BLaER1 treated with 17β-estradiol and CSF1 and Interleukin-3, amounts not matched to agents 10 nM and 100 nM (cell line): ENCODE data around the gene DDX31.

Experiments
- H3K27ac ChIP-seq, 11 experiments: shearing (Covaris generic); formaldehyde crosslinking; 2 replicates each; pipeline ENCODE4 v1.8.1; 2022
- H3K27me3 ChIP-seq, 11 experiments: shearing (Covaris generic); formaldehyde crosslinking; 2 replicates each; pipeline ENCODE4 v1.8.1; 2022
- H3K36me3 ChIP-seq, 11 experiments: shearing (Covaris generic); formaldehyde crosslinking; 2 replicates each; pipeline ENCODE4 v1.8.1; 2022
- H3K4me1 ChIP-seq, 10 experiments: shearing (Covaris generic); formaldehyde crosslinking; 2 replicates each; pipeline ENCODE4 v1.8.1; 2022
- H3K4me2 ChIP-seq, 11 experiments: shearing (Covaris generic); formaldehyde crosslinking; 2 replicates each; pipeline ENCODE4 v1.8.1; 2022
- H3K4me3 ChIP-seq, 10 experiments: shearing (Covaris generic); formaldehyde crosslinking; 2 replicates each; pipeline ENCODE4 v1.8.1; 2022
- H3K9ac ChIP-seq, 11 experiments: shearing (Covaris generic); formaldehyde crosslinking; 2 replicates each; pipeline ENCODE4 v1.8.1; 2022
- H3K9me3 ChIP-seq, 11 experiments: shearing (Covaris generic); formaldehyde crosslinking; replicated peaks in 1 of 11; 2 replicates each; pipeline ENCODE4 v1.8.1; 2022
- H4K20me1 ChIP-seq, 11 experiments: shearing (Covaris generic); formaldehyde crosslinking; 2 replicates each; pipeline ENCODE4 v1.8.1; 2022
- Cebpa-rat ChIP-seq, 11 experiments: shearing (Covaris generic); IDR thresholded peaks; 2 replicates each; pipeline ENCODE4 v1.8.1; 2022

The DDX31 gene

GRCh38 chr9:132559711-132560110 lies 110.1 kb downstream of the DDX31 start:
- Histone ChIP-seq H3K4me2 (no peak overlapping the region), H3K27ac (no peak overlapping the region), H3K9ac (no peak overlapping the region), H3K36me3 (no peaks in the 10 kb centered on the region), H4K20me1 (0 out of 22 replicates have a peak, but pooled peaks cover 0 to 5% (median 0%) of the 10 kb centered on the region in 11 experiments), H3K4me1 (peaks cover 6 to 17% (median 13%) of the 10 kb centered on the region in 10 experiments; a peak in 18 of 20 replicates), H3K4me3 (no peak overlapping the region), H3K9me3 (peaks cover 0 to 7% (median 0%) of the 10 kb centered on the region in 11 experiments; a peak in 1 of 22 replicates), H3K27me3 (no peaks in the 10 kb centered on the region)
- no peak for TF ChIP-seq Cebpa-rat (IDR thresholded peaks at IDR 0.05)

GRCh38 chr9:132557159-132557558 lies 112.6 kb downstream of the DDX31 start:
- H4K20me1 ChIP-seq: 0 out of 22 replicates have a peak, but pooled peaks cover 0 to 5% (median 0%) of the 10 kb centered on the region in 11 experiments
- H3K27me3 ChIP-seq: no peaks in the 10 kb centered on the region
- no peak for TF ChIP-seq Cebpa-rat (IDR thresholded peaks at IDR 0.05)
- H3K4me2 ChIP-seq: no peak overlapping the region
- no peaks in the 10 kb centered on the region for H3K36me3 ChIP-seq
- peaks cover 0 to 9% (median 5%) of the 10 kb centered on the region in 10 experiments; a peak in 17 of 20 replicates for H3K4me1 ChIP-seq
- H3K9ac ChIP-seq: no peak overlapping the region
- H3K9me3 ChIP-seq: peaks cover 0 to 7% (median 0%) of the 10 kb centered on the region in 11 experiments; a peak in 1 of 22 replicates
- H3K4me3 ChIP-seq: no peak overlapping the region
- no peak overlapping the region for H3K27ac ChIP-seq

DNA sequence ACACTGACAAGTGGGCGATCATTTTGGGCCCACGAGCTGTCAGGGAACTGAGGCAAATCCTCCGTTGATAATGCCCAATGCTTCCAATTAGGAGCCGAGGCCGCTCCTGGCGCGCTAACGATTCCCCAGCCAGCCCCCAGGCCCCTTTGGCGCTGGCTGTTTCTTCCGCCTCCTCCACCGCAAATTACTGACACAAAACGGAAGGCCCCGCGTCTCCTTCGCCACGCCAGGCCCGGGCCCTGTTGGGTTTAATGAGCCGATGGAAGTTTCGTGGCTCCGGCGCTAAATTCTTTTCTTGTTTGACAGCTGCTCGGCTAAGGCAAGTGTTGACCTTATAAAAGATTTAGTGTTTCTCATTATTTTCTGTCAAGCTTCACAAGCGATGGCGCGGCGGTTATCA lies 113.1 kb downstream of the DDX31 start:
- no peaks in the 10 kb centered on the region for H3K27me3 ChIP-seq
- H3K4me3 ChIP-seq: no peak overlapping the region

GRCh38 chr9:132556235-132556634 lies 113.5 kb downstream of the DDX31 start:
- Histone ChIP-seq H3K27me3 (no peaks in the 10 kb centered on the region), H3K27ac (no peak overlapping the region), H3K9me3 (peaks cover 0 to 7% (median 0%) of the 10 kb centered on the region in 11 experiments; a peak in 1 of 22 replicates), H3K4me1 (no peaks in the 10 kb centered on the region), H4K20me1 (0 out of 22 replicates have a peak, but pooled peaks cover 0 to 5% (median 0%) of the 10 kb centered on the region in 11 experiments), H3K9ac (no peak overlapping the region), H3K36me3 (no peaks in the 10 kb centered on the region), H3K4me2 (no peak overlapping the region), H3K4me3 (no peak overlapping the region)
- TF ChIP-seq Cebpa-rat (IDR thresholded peaks at IDR 0.05): no peak

More for the DNA sequence above, 113.1 kb downstream of the DDX31 start:
- Histone ChIP-seq H3K9ac (no peak overlapping the region), H3K4me1 (peaks cover 0 to 4% (median under 1%) of the 10 kb centered on the region in 10 experiments; a peak in 10 of 20 replicates), H3K4me2 (no peak overlapping the region), H4K20me1 (0 out of 22 replicates have a peak, but pooled peaks cover 0 to 5% (median 0%) of the 10 kb centered on the region in 11 experiments), H3K9me3 (peaks cover 0 to 7% (median 0%) of the 10 kb centered on the region in 11 experiments; a peak in 1 of 22 replicates), H3K36me3 (no peaks in the 10 kb centered on the region), H3K27ac (no peak overlapping the region)
- TF ChIP-seq Cebpa-rat (IDR thresholded peaks at IDR 0.05): no peak

DNA sequence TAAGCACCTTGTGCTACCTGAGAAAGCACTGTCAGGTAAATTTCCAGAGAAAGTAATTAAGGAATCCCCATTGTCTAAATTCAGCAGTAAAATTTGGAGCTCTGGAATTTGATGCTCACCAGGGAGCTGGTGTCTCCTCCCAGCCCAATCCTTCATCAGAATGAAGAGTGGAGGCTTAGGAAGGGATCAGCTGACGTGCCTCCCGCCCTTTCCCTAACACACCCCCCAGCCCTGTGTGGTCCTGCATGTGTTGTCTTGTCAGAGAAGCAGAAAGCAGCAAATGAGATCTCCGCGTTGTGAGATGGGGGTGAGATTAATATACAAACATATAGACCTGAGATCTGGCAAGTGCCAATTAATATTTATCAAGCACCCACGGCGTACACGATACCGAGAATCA lies 114.3 kb downstream of the DDX31 start:
- no peak overlapping the region for H3K4me3 ChIP-seq
- no peaks in the 10 kb centered on the region for H3K27me3 ChIP-seq
- H3K4me1 ChIP-seq: no peaks in the 10 kb centered on the region
- no peak for TF ChIP-seq Cebpa-rat (IDR thresholded peaks at IDR 0.05)
- H3K9me3 ChIP-seq: peaks cover 0 to 7% (median 0%) of the 10 kb centered on the region in 11 experiments; a peak in 1 of 22 replicates
- no peak overlapping the region for H3K9ac ChIP-seq
- H3K27ac ChIP-seq: no peak overlapping the region
- H3K4me2 ChIP-seq: no peak overlapping the region
- H4K20me1 ChIP-seq: 0 out of 22 replicates have a peak, but pooled peaks cover 0 to 5% (median 0%) of the 10 kb centered on the region in 11 experiments
- H3K36me3 ChIP-seq: no peaks in the 10 kb centered on the region

DNA sequence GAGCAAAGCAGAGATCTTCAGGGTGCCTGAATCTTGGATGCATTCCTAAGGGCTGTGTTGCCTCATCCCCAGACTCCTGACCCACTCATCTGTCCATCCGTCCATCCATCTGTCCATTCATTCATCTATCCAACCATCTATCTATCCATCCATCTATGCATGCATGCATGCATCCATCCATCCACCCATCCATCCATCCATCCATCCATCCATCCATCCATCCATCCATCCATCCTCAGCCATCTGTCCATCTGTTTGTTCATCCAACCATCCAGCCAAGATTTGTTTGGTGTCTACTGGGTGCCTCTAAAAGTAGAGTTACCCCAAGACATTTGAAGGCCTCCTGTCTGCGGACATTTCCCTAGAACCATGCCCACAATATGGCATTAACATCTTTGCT lies 115.0 kb downstream of the DDX31 start:
- H3K4me3 ChIP-seq: no peak overlapping the region
- no peaks in the 10 kb centered on the region for H3K4me1 ChIP-seq
- H3K4me2 ChIP-seq: no peak overlapping the region
- peaks cover 0 to 7% (median 0%) of the 10 kb centered on the region in 11 experiments; a peak in 1 of 22 replicates for H3K9me3 ChIP-seq
- H4K20me1 ChIP-seq: 0 out of 22 replicates have a peak, but pooled peaks cover 0 to 5% (median 0%) of the 10 kb centered on the region in 11 experiments
- H3K9ac ChIP-seq: no peak overlapping the region
- no peak for TF ChIP-seq Cebpa-rat (IDR thresholded peaks at IDR 0.05)
- H3K27me3 ChIP-seq: no peaks in the 10 kb centered on the region
- H3K27ac ChIP-seq: no peak overlapping the region
- H3K36me3 ChIP-seq: no peaks in the 10 kb centered on the region

DNA sequence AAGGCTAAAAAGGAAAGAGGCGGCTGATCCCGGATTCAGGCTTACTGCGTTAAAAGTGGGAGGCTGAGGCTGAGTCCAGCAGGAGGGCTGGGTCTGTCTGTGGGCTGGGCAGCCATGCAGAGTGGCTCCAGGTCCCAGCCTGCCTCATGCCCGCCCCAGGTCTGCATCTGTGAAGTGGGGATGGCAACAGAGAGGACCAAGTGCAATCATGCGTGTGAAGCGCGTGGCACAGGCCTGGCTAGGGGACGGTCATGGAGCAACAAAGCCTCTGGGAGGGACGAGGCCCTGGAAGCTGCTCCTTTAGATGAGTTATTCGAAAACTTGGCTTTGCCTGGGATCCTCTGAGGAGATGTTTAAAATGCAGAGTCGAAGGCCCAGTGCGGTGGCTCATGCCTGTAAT lies 117.7 kb downstream of the DDX31 start:
- Histone ChIP-seq H3K36me3 (no peaks in the 10 kb centered on the region), H3K4me2 (no peak overlapping the region), H3K9ac (no peak overlapping the region), H4K20me1 (0 out of 22 replicates have a peak, but pooled peaks cover 0 to 2% (median 0%) of the 10 kb centered on the region in 11 experiments), H3K4me1 (peaks cover 0 to 9% (median 5%) of the 10 kb centered on the region in 10 experiments; a peak in 9 of 20 replicates), H3K4me3 (no peak overlapping the region), H3K27ac (no peak overlapping the region), H3K9me3 (no peaks in the 10 kb centered on the region), H3K27me3 (no peaks in the 10 kb centered on the region)
- TF ChIP-seq Cebpa-rat (IDR thresholded peaks at IDR 0.05): no peak

DNA sequence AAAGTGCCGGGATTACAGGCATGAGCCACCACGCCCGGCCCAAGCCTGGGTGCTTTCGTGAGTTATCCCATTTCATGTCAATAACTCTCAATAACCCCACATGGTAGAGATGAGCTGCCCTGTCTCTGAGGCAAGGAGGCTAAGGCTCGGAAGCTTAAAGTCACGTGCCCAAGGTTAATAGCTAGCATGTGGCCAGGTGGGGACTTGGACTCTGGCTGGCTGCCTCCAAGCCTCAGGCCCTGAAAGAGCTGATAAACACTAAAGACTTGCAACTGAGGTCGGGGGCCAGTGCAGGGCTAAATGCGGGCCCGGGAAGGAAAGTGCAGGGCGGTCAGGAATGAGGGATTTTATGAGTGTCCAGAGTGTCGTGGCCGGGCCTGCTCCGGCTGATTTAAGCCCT lies 118.2 kb downstream of the DDX31 start:
- H3K4me1 ChIP-seq: peaks cover 2 to 13% (median 9%) of the 10 kb centered on the region in 10 experiments; a peak in 19 of 20 replicates
- H3K27me3 ChIP-seq: no peaks in the 10 kb centered on the region
- H3K9me3 ChIP-seq: no peaks in the 10 kb centered on the region
- no peak overlapping the region for H3K27ac ChIP-seq
- H3K4me2 ChIP-seq: no peak overlapping the region
- no peaks in the 10 kb centered on the region for H3K36me3 ChIP-seq
- H3K4me3 ChIP-seq: no peak overlapping the region
- TF ChIP-seq Cebpa-rat (IDR thresholded peaks at IDR 0.05): no peak
- H3K9ac ChIP-seq: no peak overlapping the region
- H4K20me1 ChIP-seq: no peaks in the 10 kb centered on the region

DNA sequence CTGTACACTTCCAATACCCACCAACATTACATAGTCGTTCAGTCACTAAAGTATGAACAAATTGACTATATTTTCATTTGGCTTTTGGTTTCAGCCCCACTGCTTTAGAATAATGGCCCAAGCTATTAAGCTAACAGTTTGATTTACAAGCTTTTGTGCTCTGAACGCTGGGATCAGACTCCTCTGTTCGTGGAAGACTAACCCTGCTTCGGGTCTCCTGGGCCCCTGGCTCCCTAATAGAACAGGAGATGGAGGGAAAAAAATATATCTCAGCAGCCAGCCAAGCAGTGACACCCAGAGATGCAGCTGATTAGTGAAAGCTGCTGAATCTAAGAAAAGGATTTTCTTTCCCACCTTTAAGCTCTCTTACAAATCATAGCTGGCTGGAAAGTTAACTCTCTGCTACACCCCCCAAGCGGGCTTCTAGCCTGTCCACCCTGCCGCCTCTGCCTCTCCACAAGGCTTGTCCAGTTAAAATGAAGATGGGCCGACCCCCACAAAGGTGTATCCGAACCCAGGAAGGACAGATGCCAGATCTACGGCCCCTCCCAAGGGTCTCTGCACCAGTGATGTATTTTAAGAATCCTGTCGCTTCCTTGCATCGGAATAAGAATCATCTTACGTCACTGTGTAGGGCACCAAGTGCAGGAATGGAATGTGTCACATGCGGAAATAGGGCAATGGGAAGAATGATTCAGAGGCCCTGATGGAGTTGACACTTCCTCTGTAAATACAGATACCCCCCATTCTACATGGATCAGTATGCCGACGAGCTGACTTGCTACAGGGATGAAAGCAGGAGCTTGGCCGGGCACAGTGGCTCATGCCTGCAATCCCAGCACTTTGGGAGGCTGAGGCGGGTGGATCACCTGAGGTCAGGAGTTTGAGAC lies 120.8 kb downstream of the DDX31 start:
- H3K27ac ChIP-seq: no peak overlapping the region
- H3K27me3 ChIP-seq: no peaks in the 10 kb centered on the region
- H3K9ac ChIP-seq: no peak overlapping the region
- no peaks in the 10 kb centered on the region for H3K36me3 ChIP-seq
- H3K4me3 ChIP-seq: no peak overlapping the region
- TF ChIP-seq Cebpa-rat (IDR thresholded peaks at IDR 0.05): no peak
- H3K4me2 ChIP-seq: no peak overlapping the region
- no peaks in the 10 kb centered on the region for H4K20me1 ChIP-seq
- H3K9me3 ChIP-seq: no peaks in the 10 kb centered on the region
- peaks cover 9 to 23% (median 18%) of the 10 kb centered on the region in 10 experiments; a peak in 19 of 20 replicates for H3K4me1 ChIP-seq
